HEK293 (cell line): ENCODE measurements around the gene MYLK.
"Not testable (repeated sequence)": the region's sequence is repeated elsewhere in the genome, so short reads cannot be mapped to it uniquely, and the experiment has no call there.

Experiments used
- CTCF ChIA-PET: fragments of 350-600 bp; formaldehyde crosslinking; extraction: SDS; loops from one replicate; lab custom pipeline; 2021; ENCODE audit warnings: antibody characterized with exemption; lab: Yijun Ruan, JAX
- POLR2A ChIA-PET: fragments of 300-600 bp; formaldehyde crosslinking; extraction: SDS; loops from one replicate; lab custom pipeline; 2020; ENCODE audit warnings: antibody characterized with exemption, inconsistent platforms; lab: Yijun Ruan, JAX
- H3K27ac ChIP-seq: fragments of 200-500 bp; sonication (Bioruptor generic); 2 replicates; pipeline ENCODE4 v1.5.1; 2014; ENCODE audit warnings: low read depth, low read length, control low read depth, inconsistent platforms; ENCODE audit errors: extremely low read depth
- H3K36me3 ChIP-seq, 2 experiments: fragments of 200-500 bp in 1 of 2; sonication (Bioruptor generic) in 1 of 2; 1 replicate in 1 of 2; 2 replicates in 1 of 2; pipeline ENCODE4 v1.5.1; 2014 to 2017; ENCODE audit warnings: inconsistent platforms in 2 of 2, low read length in 2 of 2; ENCODE audit not compliant: control insufficient read depth in 2 of 2, insufficient read depth in 1 of 2
- H3K4me1 ChIP-seq: fragments of 200-500 bp; sonication (Bioruptor generic); 2 replicates; pipeline ENCODE4 v1.5.1; 2014; ENCODE audit warnings: mild to moderate bottlenecking, low read length, inconsistent platforms; ENCODE audit not compliant: control insufficient read depth, insufficient read depth
- H3K4me3 ChIP-seq: 2 replicates; pipeline ENCODE4 v1.5.1; 2011; ENCODE audit warnings: low read depth, mild to moderate bottlenecking, control low read depth, low read length, moderate library complexity
- H3K9me3 ChIP-seq: fragments of 200-500 bp; sonication (Bioruptor generic); 2 replicates; pipeline ENCODE4 v1.5.1; 2014; ENCODE audit warnings: low read depth, low read length, inconsistent platforms; ENCODE audit not compliant: control insufficient read depth, insufficient read depth
- SETDB1 ChIP-seq: IDR thresholded peaks from one replicate; pipeline ENCODE4 v1.6.1; 2017; ENCODE audit warnings: mild to moderate bottlenecking, low read length, moderate library complexity, mixed read lengths; ENCODE audit not compliant: insufficient read length
- TCF7L2 ChIP-seq: IDR thresholded peaks from 2 replicates; pipeline ENCODE4 v1.6.1; 2011; ENCODE audit warnings: low read depth, mild to moderate bottlenecking, inconsistent platforms, low read length, moderate library complexity, borderline replicate concordance
- ZBTB48 ChIP-seq: fragments of 450-650 bp; formaldehyde crosslinking; IDR thresholded peaks from 2 replicates; pipeline ENCODE4 v1.5.1; 2016; ENCODE audit warnings: missing biosample characterization, missing genetic modification characterization
- ZNF292 ChIP-seq: fragments of 450-650 bp; formaldehyde crosslinking; IDR thresholded peaks from 2 replicates; pipeline ENCODE4 v1.5.1; 2016; ENCODE audit warnings: low read depth, missing biosample characterization, missing genetic modification characterization, borderline replicate concordance
- ZNF324 ChIP-seq: fragments of 450-650 bp; formaldehyde crosslinking; IDR thresholded peaks from 2 replicates; pipeline ENCODE4 v1.5.1; 2016; ENCODE audit warnings: missing biosample characterization, missing genetic modification characterization
- ZNF341 ChIP-seq: fragments of 450-650 bp; formaldehyde crosslinking; IDR thresholded peaks from 2 replicates; pipeline ENCODE4; 2016; ENCODE audit warnings: low read depth, missing biosample characterization, missing genetic modification characterization
- ZNF394 ChIP-seq: fragments of 450-650 bp; formaldehyde crosslinking; IDR thresholded peaks from 2 replicates; pipeline ENCODE4 v1.5.1; 2016; ENCODE audit warnings: missing biosample characterization, missing genetic modification characterization, mild to moderate bottlenecking, moderate library complexity, borderline replicate concordance
- ZNF416 ChIP-seq: fragments of 450-650 bp; formaldehyde crosslinking; IDR thresholded peaks from 2 replicates; pipeline ENCODE4 v1.5.1; 2016; ENCODE audit warnings: missing biosample characterization, missing genetic modification characterization
- ZNF521 ChIP-seq: fragments of 450-650 bp; formaldehyde crosslinking; IDR thresholded peaks from 2 replicates; pipeline ENCODE4 v1.5.1; 2017; ENCODE audit warnings: missing biosample characterization, mild to moderate bottlenecking, missing genetic modification characterization
- ZNF610 ChIP-seq: fragments of 450-650 bp; formaldehyde crosslinking; IDR thresholded peaks from 2 replicates; pipeline ENCODE4 v1.5.1; 2016; ENCODE audit warnings: missing biosample characterization, missing genetic modification characterization, borderline replicate concordance
- ZNF677 ChIP-seq: fragments of 450-650 bp; IDR thresholded peaks from 2 replicates; pipeline ENCODE4 v1.5.0; 2018; ENCODE audit warnings: missing biosample characterization, mild to moderate bottlenecking, missing genetic modification characterization, moderate library complexity
- ZNF791 ChIP-seq: fragments of 450-650 bp; formaldehyde crosslinking; IDR thresholded peaks from 2 replicates; pipeline ENCODE4 v1.5.1; 2016; ENCODE audit warnings: missing biosample characterization, missing genetic modification characterization
- ZXDB ChIP-seq: fragments of 450-650 bp; formaldehyde crosslinking; IDR thresholded peaks from 2 replicates; pipeline ENCODE4 v1.5.1; 2016; ENCODE audit warnings: missing biosample characterization, missing genetic modification characterization
- TF ChIP-seq, protein P1 (sequence below): fragments of 450-650 bp; IDR thresholded peaks from 2 replicates; pipeline ENCODE4 v1.5.1; 2018; ENCODE audit warnings: missing biosample characterization, missing genetic modification characterization
- TF ChIP-seq, protein P2 (sequence below): sonication (generic); formaldehyde crosslinking; IDR thresholded peaks from 2 replicates; pipeline ENCODE4 v1.8.1; 2022; ENCODE audit warnings: mild to moderate bottlenecking, moderate library complexity, missing genetic modification reagents
- TF ChIP-seq, protein P3 (sequence below): fragments of 450-650 bp; formaldehyde crosslinking; IDR thresholded peaks from 2 replicates; pipeline ENCODE4 v1.5.1; 2016; ENCODE audit warnings: missing biosample characterization, missing genetic modification characterization
- TF ChIP-seq, protein P4 (sequence below): fragments of 450-650 bp; formaldehyde crosslinking; IDR thresholded peaks from 2 replicates; pipeline ENCODE4 v1.5.0; 2017; ENCODE audit warnings: missing biosample characterization, missing genetic modification characterization, borderline replicate concordance

The MYLK gene

DNA sequence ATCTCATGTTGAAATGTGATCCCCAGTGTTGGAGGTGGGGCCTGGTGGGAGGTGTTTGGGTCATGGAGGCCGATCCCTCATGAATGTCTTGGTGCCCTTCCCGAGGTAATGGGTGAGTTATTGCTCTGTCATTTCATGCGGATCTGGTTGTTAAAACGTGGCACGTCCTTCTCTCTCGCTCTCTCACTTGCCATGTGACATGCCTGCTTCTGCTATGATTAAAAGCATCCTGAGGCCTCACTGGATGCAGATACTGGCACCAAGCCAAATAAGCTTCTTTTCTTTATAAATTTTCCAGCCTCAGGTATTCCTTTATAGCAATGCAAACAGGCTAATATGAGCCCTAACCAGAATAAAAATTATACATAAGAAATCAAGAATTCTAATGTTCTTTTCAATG is 267.5 kb downstream of the MYLK start:
- TF ChIP-seq, protein P1, sequence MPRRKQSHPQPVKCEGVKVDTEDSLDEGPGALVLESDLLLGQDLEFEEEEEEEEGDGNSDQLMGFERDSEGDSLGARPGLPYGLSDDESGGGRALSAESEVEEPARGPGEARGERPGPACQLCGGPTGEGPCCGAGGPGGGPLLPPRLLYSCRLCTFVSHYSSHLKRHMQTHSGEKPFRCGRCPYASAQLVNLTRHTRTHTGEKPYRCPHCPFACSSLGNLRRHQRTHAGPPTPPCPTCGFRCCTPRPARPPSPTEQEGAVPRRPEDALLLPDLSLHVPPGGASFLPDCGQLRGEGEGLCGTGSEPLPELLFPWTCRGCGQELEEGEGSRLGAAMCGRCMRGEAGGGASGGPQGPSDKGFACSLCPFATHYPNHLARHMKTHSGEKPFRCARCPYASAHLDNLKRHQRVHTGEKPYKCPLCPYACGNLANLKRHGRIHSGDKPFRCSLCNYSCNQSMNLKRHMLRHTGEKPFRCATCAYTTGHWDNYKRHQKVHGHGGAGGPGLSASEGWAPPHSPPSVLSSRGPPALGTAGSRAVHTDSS (tag by site-specific recombination): no peak
- TF ChIP-seq ZNF292 (tag by site-specific recombination) (no peak), ZBTB48 (tag by site-specific recombination) (no peak), ZNF677 (no peak), TCF7L2 (no peak), ZNF341 (tag by site-specific recombination) (no peak)
- TF ChIP-seq, protein P2, sequence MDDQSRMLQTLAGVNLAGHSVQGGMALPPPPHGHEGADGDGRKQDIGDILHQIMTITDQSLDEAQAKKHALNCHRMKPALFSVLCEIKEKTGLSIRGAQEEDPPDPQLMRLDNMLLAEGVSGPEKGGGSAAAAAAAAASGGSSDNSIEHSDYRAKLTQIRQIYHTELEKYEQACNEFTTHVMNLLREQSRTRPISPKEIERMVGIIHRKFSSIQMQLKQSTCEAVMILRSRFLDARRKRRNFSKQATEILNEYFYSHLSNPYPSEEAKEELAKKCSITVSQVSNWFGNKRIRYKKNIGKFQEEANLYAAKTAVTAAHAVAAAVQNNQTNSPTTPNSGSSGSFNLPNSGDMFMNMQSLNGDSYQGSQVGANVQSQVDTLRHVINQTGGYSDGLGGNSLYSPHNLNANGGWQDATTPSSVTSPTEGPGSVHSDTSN (CRISPR knock-in tag): no peak
- TF ChIP-seq, protein P3, sequence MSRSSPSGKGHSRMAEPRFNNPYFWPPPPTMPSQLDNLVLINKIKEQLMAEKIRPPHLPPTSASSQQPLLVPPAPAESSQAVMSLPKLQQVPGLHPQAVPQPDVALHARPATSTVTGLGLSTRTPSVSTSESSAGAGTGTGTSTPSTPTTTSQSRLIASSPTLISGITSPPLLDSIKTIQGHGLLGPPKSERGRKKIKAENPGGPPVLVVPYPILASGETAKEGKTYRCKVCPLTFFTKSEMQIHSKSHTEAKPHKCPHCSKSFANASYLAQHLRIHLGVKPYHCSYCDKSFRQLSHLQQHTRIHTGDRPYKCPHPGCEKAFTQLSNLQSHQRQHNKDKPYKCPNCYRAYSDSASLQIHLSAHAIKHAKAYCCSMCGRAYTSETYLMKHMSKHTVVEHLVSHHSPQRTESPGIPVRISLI: no peak
- CTCF ChIA-PET: no interaction called here
- H3K4me3 ChIP-seq: no peak overlapping the region
- H3K9me3 ChIP-seq: no peaks in the 10 kb centered on the region
- POLR2A ChIA-PET: no interaction called here
- H3K27ac ChIP-seq: no peak overlapping the region
- no peaks in the 10 kb centered on the region for H3K4me1 ChIP-seq
- H3K36me3 ChIP-seq: peaks cover 0 to 32% of the 10 kb centered on the region in 2 experiments; a peak in 1 of 3 replicates

DNA sequence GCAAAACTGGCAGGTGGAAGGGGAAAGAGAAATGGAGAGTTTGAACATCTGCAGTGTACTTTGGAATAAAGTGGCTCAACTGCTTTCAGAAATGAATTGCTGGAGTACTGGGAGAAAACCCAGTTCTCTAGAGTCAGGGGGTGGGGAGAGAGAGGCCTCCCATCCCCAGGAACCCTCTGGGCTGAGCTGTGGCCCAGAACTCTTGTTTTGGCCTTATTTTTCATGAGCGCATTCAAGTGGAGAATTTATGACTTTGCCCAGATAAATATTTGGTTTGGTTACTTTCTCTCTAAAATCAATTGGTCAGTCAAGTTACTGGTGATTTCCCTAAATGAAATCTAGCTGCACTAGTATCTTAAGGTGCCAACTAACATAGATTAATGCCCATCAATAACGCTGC is 270.6 kb downstream of the MYLK start:
- Histone ChIP-seq H3K4me1 (no peaks in the 10 kb centered on the region), H3K36me3 (peaks cover 0 to 33% of the 10 kb centered on the region in 2 experiments; a peak in 1 of 3 replicates), H3K4me3 (no peak overlapping the region), H3K27ac (no peak overlapping the region), H3K9me3 (no peaks in the 10 kb centered on the region)
- TF ChIP-seq ZNF416 (tag by site-specific recombination): no peak
- TF ChIP-seq ZNF791 (tag by site-specific recombination): no peak
- TF ChIP-seq ZNF521 (tag by site-specific recombination): no peak
- no peak for TF ChIP-seq ZNF341 (tag by site-specific recombination)
- no peak for TF ChIP-seq ZNF394 (tag by site-specific recombination)
- no peak for TF ChIP-seq SETDB1
- TF ChIP-seq ZXDB (tag by site-specific recombination): no peak
- TF ChIP-seq, protein P4, sequence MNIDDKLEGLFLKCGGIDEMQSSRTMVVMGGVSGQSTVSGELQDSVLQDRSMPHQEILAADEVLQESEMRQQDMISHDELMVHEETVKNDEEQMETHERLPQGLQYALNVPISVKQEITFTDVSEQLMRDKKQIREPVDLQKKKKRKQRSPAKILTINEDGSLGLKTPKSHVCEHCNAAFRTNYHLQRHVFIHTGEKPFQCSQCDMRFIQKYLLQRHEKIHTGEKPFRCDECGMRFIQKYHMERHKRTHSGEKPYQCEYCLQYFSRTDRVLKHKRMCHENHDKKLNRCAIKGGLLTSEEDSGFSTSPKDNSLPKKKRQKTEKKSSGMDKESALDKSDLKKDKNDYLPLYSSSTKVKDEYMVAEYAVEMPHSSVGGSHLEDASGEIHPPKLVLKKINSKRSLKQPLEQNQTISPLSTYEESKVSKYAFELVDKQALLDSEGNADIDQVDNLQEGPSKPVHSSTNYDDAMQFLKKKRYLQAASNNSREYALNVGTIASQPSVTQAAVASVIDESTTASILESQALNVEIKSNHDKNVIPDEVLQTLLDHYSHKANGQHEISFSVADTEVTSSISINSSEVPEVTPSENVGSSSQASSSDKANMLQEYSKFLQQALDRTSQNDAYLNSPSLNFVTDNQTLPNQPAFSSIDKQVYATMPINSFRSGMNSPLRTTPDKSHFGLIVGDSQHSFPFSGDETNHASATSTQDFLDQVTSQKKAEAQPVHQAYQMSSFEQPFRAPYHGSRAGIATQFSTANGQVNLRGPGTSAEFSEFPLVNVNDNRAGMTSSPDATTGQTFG (tag by site-specific recombination): no peak
- TF ChIP-seq ZNF324 (tag by site-specific recombination): no peak
- ChIA-PET POLR2A (no interaction called here), CTCF (no interaction called here)

DNA sequence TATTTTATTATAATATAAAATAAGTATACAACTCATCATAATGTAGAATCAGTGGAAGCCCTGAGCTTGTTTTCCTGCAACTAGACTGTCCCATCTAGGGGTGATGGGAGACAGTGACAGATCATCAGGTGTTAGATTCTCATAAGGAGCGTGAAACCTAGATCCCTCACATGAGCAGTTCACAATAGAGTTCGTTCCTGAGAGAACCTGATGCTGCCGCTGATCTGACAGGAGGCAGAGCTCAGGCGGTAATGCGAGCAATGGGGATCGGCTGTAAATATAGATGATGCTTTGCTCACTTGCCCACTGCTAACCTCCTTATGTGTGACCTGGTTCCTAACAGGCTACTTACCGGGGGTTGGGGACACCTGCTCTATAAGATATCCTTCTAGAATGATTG is 272.5 kb downstream of the MYLK start:
- H3K9me3 ChIP-seq, H3K4me3 ChIP-seq, CTCF ChIA-PET, POLR2A ChIA-PET, H3K27ac ChIP-seq, H3K4me1 ChIP-seq: not testable (repeated sequence)
- peak; percentile 46; the same call in 1 of the 2 replicates for TF ChIP-seq ZNF610 (tag by site-specific recombination)
- peaks cover 0 to 22% of the 10 kb centered on the region in 2 experiments; a peak in 1 of 3 replicates for H3K36me3 ChIP-seq
